Stomach (tissue), 4 donors: ENCODE data around the gene FCRL4.

Experiments used
- EP300 ChIP-seq: sonication (generic); formaldehyde crosslinking; IDR thresholded peaks from one replicate; pipeline ENCODE4 v1.6.1; 2017; ENCODE audit warnings: antibody characterized with exemption
- POLR2A ChIP-seq, 4 donors: fragments of 450-650 bp; IDR thresholded peaks; one replicate each; pipeline ENCODE4 v1.6.1; 2016; ENCODE audit warnings: antibody characterized with exemption in 4 of 4, control low read depth in 2 of 4, mild to moderate bottlenecking in 1 of 4, moderate library complexity in 1 of 4
- POLR2AphosphoS5 ChIP-seq, 3 donors: sonication (generic); formaldehyde crosslinking; IDR thresholded peaks; one replicate each; pipeline ENCODE4 v1.6.1; 2016; ENCODE audit warnings: antibody characterized with exemption in 3 of 3
- TF ChIP-seq, protein P1 (sequence below), 7 experiments: fragments of 450-650 bp in 4 of 7; fragments of 200-600 bp in 3 of 7; sonication (generic) in 3 of 7; IDR thresholded peaks; one replicate each; pipeline ENCODE4 v1.5.1; 2016 to 2019; ENCODE audit warnings: antibody characterized with exemption in 7 of 7, control low read depth in 2 of 7, mild to moderate bottlenecking in 1 of 7

DNA sequence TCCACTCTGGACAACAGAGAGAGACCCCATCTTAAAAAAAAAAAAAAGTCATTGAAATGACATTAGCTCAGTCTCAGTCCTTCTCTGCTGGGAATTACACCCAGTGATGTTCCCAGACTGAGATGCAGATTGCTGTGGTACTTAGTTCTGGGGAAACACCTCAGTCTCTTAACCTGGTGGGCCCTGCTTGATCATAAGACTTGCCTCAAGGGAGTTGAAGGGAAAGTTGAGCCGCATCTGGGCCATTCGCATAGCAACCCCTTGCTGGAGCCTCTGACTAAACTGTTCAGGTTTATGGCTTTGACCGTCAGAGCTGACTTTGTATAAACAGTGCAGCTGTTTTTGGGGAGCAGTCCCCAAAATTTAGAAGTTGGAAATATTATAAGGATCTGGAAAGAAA, 13.4 kb downstream of the FCRL4 start:
- TF ChIP-seq POLR2A (IDR thresholded peaks at IDR 0.05) (no peak), POLR2AphosphoS5 (IDR thresholded peaks at IDR 0.05) (no peak), EP300 (no peak)
- TF ChIP-seq, protein P1, sequence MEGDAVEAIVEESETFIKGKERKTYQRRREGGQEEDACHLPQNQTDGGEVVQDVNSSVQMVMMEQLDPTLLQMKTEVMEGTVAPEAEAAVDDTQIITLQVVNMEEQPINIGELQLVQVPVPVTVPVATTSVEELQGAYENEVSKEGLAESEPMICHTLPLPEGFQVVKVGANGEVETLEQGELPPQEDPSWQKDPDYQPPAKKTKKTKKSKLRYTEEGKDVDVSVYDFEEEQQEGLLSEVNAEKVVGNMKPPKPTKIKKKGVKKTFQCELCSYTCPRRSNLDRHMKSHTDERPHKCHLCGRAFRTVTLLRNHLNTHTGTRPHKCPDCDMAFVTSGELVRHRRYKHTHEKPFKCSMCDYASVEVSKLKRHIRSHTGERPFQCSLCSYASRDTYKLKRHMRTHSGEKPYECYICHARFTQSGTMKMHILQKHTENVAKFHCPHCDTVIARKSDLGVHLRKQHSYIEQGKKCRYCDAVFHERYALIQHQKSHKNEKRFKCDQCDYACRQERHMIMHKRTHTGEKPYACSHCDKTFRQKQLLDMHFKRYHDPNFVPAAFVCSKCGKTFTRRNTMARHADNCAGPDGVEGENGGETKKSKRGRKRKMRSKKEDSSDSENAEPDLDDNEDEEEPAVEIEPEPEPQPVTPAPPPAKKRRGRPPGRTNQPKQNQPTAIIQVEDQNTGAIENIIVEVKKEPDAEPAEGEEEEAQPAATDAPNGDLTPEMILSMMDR (IDR thresholded peaks at IDR 0.05): no peak
